Breast epithelium (tissue), 4 donors: ENCODE results near the gene PRDM2. TPM values are rescaled to one million over a fixed set of nuclear protein-coding genes. Genes with fewer than 3 reads are reported as not detected.

Source experiments
- DNase-seq, 2 donors: peaks; one replicate each; pipeline ENCODE4 v3.0.0-alpha.2; 2019; ENCODE audit warnings: low spot score in 2 of 2
- H3K27ac ChIP-seq, 2 donors: fragments of 200-600 bp; sonication (generic) in 1 of 2; one replicate each; pipeline ENCODE4 v1.5.1; 2016 to 2019; ENCODE audit warnings: mild to moderate bottlenecking in 1 of 2
- H3K27me3 ChIP-seq, 2 donors: fragments of 200-600 bp; sonication (generic) in 1 of 2; one replicate each; pipeline versions ENCODE4 v1.5.1 to v1.6.0; 2017 to 2019; ENCODE audit warnings: control low read depth in 1 of 2, mild to moderate bottlenecking in 1 of 2
- H3K36me3 ChIP-seq: fragments of 200-600 bp; one replicate; pipeline ENCODE4 v1.5.1; 2019
- H3K4me1 ChIP-seq, 2 donors: fragments of 200-600 bp; sonication (generic); one replicate each; pipeline ENCODE4 v1.5.1; 2016 to 2019; ENCODE audit warnings: control low read depth in 1 of 2
- H3K4me3 ChIP-seq, 3 donors: fragments of 200-600 bp; sonication (generic); 1 replicate in 2 of 3; 2 replicates in 1 of 3; pipeline ENCODE4 v1.5.1; 2016 to 2019; ENCODE audit warnings: mild to moderate bottlenecking in 3 of 3, moderate library complexity in 2 of 3
- H3K9me3 ChIP-seq, 2 donors: fragments of 200-600 bp; sonication (generic) in 1 of 2; one replicate each; pipeline ENCODE4 v1.5.1; 2016 to 2019; ENCODE audit warnings: control low read depth in 1 of 2
- POLR2A ChIP-seq: fragments of 450-650 bp; IDR thresholded peaks from one replicate; pipeline ENCODE4 v1.6.1; 2016; ENCODE audit warnings: antibody characterized with exemption, mild to moderate bottlenecking, moderate library complexity
- POLR2AphosphoS5 ChIP-seq, 3 donors: sonication (generic); formaldehyde crosslinking; IDR thresholded peaks; one replicate each; pipeline ENCODE4 v1.6.1; 2017; ENCODE audit warnings: antibody characterized with exemption in 3 of 3
- intact Hi-C: fragments of 100-400 bp; cut with DNase I; formaldehyde crosslinking; loops from one replicate; pipeline ENCODE4 v1.15.1; 2023; ENCODE audit warnings: low total_unique reads
- total RNA-seq, 3 donors: library from RNA; depleted of rRNA; stranded (reverse); fragments of >200 nt; gene quantifications; one replicate each; pipeline ENCODE4 v1.1.0, GENCODE V29; 2016
- TF ChIP-seq, protein P1 (sequence below), 3 donors: fragments of 450-650 bp; IDR thresholded peaks; one replicate each; pipeline ENCODE4 v1.5.1; 2016 to 2017; ENCODE audit warnings: antibody characterized with exemption in 3 of 3, mild to moderate bottlenecking in 3 of 3, moderate library complexity in 3 of 3

The PRDM2 gene
- total RNA-seq, 3 donors from 2014 or later: 45.6 to 57.1 (median 47.2) TPM

DNA sequence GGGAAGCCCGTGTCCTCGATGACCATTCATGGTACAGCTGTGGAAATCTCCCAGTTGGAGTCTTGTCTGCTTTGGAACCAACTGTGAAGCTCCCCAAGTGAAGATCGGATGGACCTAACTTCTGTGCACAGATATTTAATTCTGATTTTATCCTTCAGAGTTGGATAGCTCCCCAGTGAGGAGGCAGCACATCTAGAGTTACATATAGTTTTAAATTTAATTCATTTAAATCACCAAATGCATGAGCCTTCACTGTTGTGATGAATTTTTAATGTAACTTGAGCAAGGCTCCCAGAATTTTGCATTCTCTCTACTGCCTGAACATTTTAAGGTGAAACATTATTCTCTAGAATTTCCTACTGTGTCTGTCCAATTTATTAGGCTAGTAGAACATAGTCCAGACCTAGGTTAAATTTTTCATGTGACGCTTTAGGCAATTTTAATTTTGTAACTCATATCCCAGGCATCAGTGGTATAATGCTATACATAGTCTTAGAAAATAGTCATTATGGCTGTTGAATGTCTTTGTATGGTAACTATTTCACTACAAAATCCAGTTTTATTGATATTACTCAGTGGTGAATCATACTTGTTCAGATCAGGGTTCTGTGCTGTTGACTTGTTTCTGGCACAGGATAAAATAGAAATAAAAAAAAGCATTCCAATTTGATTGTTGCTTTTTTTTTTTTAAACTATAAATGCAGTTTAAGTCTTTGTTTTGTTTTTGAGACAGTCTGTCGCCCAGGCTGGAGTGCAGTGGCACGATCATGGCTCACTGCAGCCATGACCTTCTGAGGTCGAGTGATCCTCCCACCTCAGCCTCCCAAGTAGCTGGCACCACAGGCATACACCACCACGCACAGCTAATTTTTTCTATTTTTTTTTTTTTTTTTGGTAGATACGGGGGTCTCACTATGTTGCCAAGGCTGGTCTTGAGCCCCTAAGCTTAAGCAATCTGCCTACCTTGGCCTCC is 66.9 kb downstream of the PRDM2 start:
- H3K36me3 ChIP-seq: no peaks in the 10 kb centered on the region
- TF ChIP-seq POLR2A: no peak
- no peak for TF ChIP-seq POLR2AphosphoS5 (IDR thresholded peaks at IDR 0.05)
- H3K4me1 ChIP-seq: peaks cover 0 to 13% of the 10 kb centered on the region in 2 donors
- H3K27ac ChIP-seq: no peak overlapping the region
- H3K27me3 ChIP-seq: no peaks in the 10 kb centered on the region
- H3K4me3 ChIP-seq: no peak overlapping the region
- H3K9me3 ChIP-seq: no peaks in the 10 kb centered on the region
- intact Hi-C loops: no loop called here
- no peak for DNase-seq

DNA sequence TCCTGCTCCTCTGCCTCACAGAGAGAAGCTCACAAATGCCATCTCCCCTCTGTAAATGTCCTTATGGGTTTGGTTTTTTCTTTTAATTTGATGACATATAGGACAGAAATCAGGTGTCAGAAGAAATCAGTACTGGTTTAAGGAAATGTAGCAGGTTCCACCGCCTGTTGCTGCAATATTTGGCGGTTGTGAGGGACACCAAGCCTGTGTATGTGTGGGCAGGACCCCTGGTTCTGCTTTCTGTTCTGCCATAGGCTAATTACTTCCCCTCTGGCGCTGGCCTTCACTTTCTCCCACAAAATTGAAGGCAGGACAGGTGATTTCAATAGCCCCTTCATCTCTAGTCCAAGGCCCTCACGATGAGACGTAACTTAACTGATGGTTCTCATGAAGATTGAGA is 69.2 kb downstream of the PRDM2 start:
- TF ChIP-seq POLR2AphosphoS5 (IDR thresholded peaks at IDR 0.05): no peak
- no peak for TF ChIP-seq POLR2A
- TF ChIP-seq, protein P1, sequence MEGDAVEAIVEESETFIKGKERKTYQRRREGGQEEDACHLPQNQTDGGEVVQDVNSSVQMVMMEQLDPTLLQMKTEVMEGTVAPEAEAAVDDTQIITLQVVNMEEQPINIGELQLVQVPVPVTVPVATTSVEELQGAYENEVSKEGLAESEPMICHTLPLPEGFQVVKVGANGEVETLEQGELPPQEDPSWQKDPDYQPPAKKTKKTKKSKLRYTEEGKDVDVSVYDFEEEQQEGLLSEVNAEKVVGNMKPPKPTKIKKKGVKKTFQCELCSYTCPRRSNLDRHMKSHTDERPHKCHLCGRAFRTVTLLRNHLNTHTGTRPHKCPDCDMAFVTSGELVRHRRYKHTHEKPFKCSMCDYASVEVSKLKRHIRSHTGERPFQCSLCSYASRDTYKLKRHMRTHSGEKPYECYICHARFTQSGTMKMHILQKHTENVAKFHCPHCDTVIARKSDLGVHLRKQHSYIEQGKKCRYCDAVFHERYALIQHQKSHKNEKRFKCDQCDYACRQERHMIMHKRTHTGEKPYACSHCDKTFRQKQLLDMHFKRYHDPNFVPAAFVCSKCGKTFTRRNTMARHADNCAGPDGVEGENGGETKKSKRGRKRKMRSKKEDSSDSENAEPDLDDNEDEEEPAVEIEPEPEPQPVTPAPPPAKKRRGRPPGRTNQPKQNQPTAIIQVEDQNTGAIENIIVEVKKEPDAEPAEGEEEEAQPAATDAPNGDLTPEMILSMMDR (IDR thresholded peaks at IDR 0.05): no peak

DNA sequence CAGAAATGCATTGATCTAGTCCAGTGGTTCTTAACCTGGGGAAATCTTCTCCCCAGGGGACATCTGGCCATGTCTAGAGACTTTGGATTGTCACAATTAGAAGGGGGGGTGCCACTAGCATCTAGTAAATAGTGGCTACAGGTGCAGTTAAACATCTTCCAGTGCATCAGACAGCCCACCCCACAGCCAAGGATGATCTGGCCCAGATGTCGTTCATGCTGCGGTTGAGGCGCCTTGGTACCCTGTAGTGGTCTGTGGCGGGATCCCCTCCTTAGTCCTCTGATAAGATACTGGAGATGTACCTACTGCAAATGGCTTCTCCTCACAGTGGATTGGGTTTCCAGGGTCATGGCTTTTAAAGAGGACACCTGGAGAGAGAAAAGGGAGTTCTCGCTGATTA is 69.8 kb downstream of the PRDM2 start:
- no peaks in the 10 kb centered on the region for H3K9me3 ChIP-seq
- H3K4me3 ChIP-seq: no peak overlapping the region
- no peaks in the 10 kb centered on the region for H3K36me3 ChIP-seq
- no peaks in the 10 kb centered on the region for H3K27me3 ChIP-seq
- H3K4me1 ChIP-seq: peaks cover 0 to 3% of the 10 kb centered on the region in 2 donors
- no peak overlapping the region for H3K27ac ChIP-seq
- TF ChIP-seq POLR2A (no peak), POLR2AphosphoS5 (IDR thresholded peaks at IDR 0.05) (no peak)
- TF ChIP-seq, protein P1 (IDR thresholded peaks at IDR 0.05): no peak
- intact Hi-C loops: no loop called here
- no peak for DNase-seq

More for the DNA sequence above, 69.2 kb downstream of the PRDM2 start:
- Histone ChIP-seq H3K4me3 (no peak overlapping the region), H3K4me1 (peaks cover 0 to 6% of the 10 kb centered on the region in 2 donors), H3K27ac (peak overlapping the region in 1 of 2 donors; percentile 17), H3K27me3 (no peaks in the 10 kb centered on the region), H3K9me3 (no peaks in the 10 kb centered on the region), H3K36me3 (no peaks in the 10 kb centered on the region)
- intact Hi-C loops: no loop called here
- no peak for DNase-seq

DNA sequence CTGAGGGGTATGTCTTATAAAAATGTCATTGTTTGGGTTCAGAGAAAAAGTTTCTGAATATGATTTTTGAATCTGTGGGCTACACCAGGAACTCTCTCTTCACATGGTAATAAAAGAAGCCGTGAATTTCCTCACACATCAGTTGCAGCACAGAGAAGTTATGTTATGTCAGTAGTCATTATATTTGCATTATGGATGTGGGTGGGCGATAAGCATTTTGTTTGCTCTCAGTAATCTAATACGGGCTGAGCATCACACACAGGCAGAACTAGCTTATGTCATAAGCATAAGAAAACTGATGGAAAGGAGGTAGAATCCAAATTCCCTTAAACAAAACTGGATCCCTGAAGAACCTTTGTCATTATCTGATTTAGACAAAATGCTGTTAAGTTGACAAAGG is 70.8 kb downstream of the PRDM2 start:
- H3K27ac ChIP-seq: no peak overlapping the region
- H3K36me3 ChIP-seq: no peaks in the 10 kb centered on the region
- intact Hi-C loops: no loop called here
- H3K4me1 ChIP-seq: no peaks in the 10 kb centered on the region
- no peak for DNase-seq
- H3K9me3 ChIP-seq: no peaks in the 10 kb centered on the region
- TF ChIP-seq, protein P1 (IDR thresholded peaks at IDR 0.05): no peak
- TF ChIP-seq POLR2AphosphoS5 (IDR thresholded peaks at IDR 0.05) (no peak), POLR2A (no peak)
- no peaks in the 10 kb centered on the region for H3K27me3 ChIP-seq
- no peak overlapping the region for H3K4me3 ChIP-seq

DNA sequence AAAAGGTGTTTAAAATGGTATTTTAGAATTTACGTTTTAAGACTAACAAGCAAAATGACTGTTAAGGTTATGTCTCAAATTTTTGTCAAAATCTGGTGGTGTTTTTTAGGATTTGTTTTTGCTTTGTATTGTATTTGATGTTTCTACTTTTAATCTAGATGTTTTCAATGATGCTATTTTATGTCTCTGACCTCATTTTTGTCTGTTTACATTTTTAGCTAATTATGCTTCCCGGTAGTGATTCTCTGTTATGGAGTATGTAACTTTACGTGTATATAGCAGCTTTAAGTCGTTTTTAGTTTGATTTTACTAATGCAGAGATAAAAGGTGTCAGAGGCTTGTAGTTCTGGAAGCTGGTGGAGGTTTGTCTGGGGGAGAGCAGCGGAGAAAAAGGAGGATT is 71.8 kb downstream of the PRDM2 start:
- Histone ChIP-seq H3K9me3 (no peaks in the 10 kb centered on the region), H3K4me3 (no peak overlapping the region), H3K27ac (no peak overlapping the region), H3K36me3 (no peaks in the 10 kb centered on the region), H3K4me1 (no peaks in the 10 kb centered on the region), H3K27me3 (no peaks in the 10 kb centered on the region)
- TF ChIP-seq, protein P1 (IDR thresholded peaks at IDR 0.05): no peak
- TF ChIP-seq POLR2A (no peak), POLR2AphosphoS5 (IDR thresholded peaks at IDR 0.05) (no peak)
- no peak for DNase-seq
- intact Hi-C loops: no loop called here
